ENCODE results near the gene CCSER1. TPM values are rescaled to one million over a fixed set of nuclear protein-coding genes. Genes with fewer than 3 reads are reported as not detected.

CCSER1 gene
- total and polyA plus RNA-seq, 2 of the 8 experiments (the other 6 are each of a cell fraction or from before 2014, with no cell fraction given) = 0.26 to 0.84 TPM

DNA sequence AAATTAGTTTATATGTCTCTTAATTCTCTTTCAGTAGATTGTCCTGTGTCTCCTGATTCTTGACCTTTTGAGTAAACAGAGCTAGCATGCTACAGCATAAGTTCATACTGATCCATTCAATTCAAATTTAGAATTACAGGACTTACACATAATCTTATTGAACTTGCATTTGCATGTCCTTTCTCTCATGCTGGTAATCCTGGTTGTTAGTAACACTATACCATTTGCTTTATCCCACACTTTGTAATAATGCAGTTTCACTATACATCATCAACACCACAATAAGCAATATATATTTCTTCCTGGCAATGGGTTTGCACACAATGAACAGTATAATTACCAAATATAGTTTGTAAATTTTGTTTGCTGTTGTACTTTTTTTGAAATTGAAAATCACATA is 1239.4 kb downstream of the CCSER1 start:
- Histone ChIP-seq H3K14ac (ENCODE audit: insufficient read length) (no peak overlapping the region), H3K27me3 (replicated peaks in 1 of 4; ENCODE audit: control insufficient read depth in 3 of 4, extremely low read depth in 1 of 4, insufficient read depth in 3 of 4, low read length in 3 of 4) (no peaks in the 10 kb centered on the region), H3K18ac (ENCODE audit: extremely low read depth, low read length) (no peak overlapping the region), H4K20me1 (replicated peaks in 1 of 2; ENCODE audit: control insufficient read depth in 1 of 2, insufficient read depth in 2 of 2, low read length in 2 of 2) (no peaks in the 10 kb centered on the region), H3K79me1 (ENCODE audit: low read depth, low read length) (no peaks in the 10 kb centered on the region), H2BK120ac (replicated peaks; ENCODE audit: low read depth, low read length) (no peak overlapping the region), H2AFZ (ENCODE audit: low read length) (no peak overlapping the region), H3K36me3 (ENCODE audit: control insufficient read depth in 2 of 4, insufficient read depth in 4 of 4, low read length in 3 of 4) (no peaks in the 10 kb centered on the region), H4K5ac (ENCODE audit: insufficient read length, low read depth, low read length) (no peak overlapping the region), H3K23ac (ENCODE audit: insufficient read length) (no peak overlapping the region), H4K91ac (replicated peaks; ENCODE audit: insufficient read length, low read length) (no peak overlapping the region), H3K79me2 (ENCODE audit: control insufficient read depth in 1 of 2, insufficient read depth in 2 of 2, low read length in 2 of 2) (no peaks in the 10 kb centered on the region), H3K4ac (replicated peaks; ENCODE audit: insufficient read length, low read depth, low read length) (no peak overlapping the region), H3K4me3 (ENCODE audit: extremely low read depth in 1 of 4, insufficient read depth in 2 of 4, low read depth in 3 of 4, low read length in 4 of 4) (no peak overlapping the region), H2BK5ac (ENCODE audit: low read depth, low read length) (no peak overlapping the region), H2AK5ac (ENCODE audit: low read depth, low read length) (no peak overlapping the region), H2BK12ac (ENCODE audit: low read depth, low read length) (no peak overlapping the region), H3K56ac (replicated peaks; ENCODE audit: insufficient read length, low read depth, low read length) (no peak overlapping the region), H2BK20ac (ENCODE audit: low read length) (no peak overlapping the region), H3K23me2 (ENCODE audit: low read depth, low read length) (no peaks in the 10 kb centered on the region), H4K8ac (ENCODE audit: extremely low read depth, insufficient read depth, low read length) (no peak overlapping the region), H3K4me2 (ENCODE audit: insufficient read depth in 1 of 2, low read depth in 2 of 2, low read length in 2 of 2) (no peak overlapping the region), H3K4me1 (replicated peaks in 1 of 4; ENCODE audit: control insufficient read depth in 3 of 4, insufficient read depth in 4 of 4, low read length in 3 of 4) (no peaks in the 10 kb centered on the region), H3K9me3 (ENCODE audit: insufficient read depth in 2 of 2, low read depth in 1 of 2, low read length in 1 of 2) (no peaks in the 10 kb centered on the region), H2BK15ac (ENCODE audit: low read length) (no peak overlapping the region), H3K9ac (replicated peaks in 1 of 4; ENCODE audit: extremely low read depth in 1 of 4, low read depth in 3 of 4, low read length in 3 of 4) (no peak overlapping the region), H3K27ac (ENCODE audit: low read depth, low read length) (no peak overlapping the region)
- ChIA-PET POLR2A (ENCODE audit: partially characterized antibody) (no interaction called here), CTCF (ENCODE audit: partially characterized antibody) (no interaction called here)
- FAIRE-seq (no peak), DNase-seq (ENCODE audit: low read depth in 1 of 2, low spot score in 2 of 2) (no peak)
- TF ChIP-seq SAP30 (IDR thresholded peaks at IDR 0.05; ENCODE audit: insufficient read depth, insufficient replicate concordance, low read length) (no peak), CEBPB (IDR thresholded peaks at IDR 0.05; ENCODE audit: low read depth, low read length) (no peak), POU5F1 (IDR thresholded peaks at IDR 0.05; ENCODE audit: low read depth, low read length) (no peak), EP300 (IDR thresholded peaks at IDR 0.05; ENCODE audit: borderline replicate concordance in 1 of 2, low read depth in 2 of 2, low read length in 2 of 2) (no peak), KDM5A (IDR thresholded peaks at IDR 0.05; ENCODE audit: low read length) (no peak), RNF2 (IDR thresholded peaks at IDR 0.05; ENCODE audit: borderline replicate concordance, low read depth, low read length, missing control alignments, poor library complexity, severe bottlenecking) (no peak), SP4 (IDR thresholded peaks at IDR 0.05; ENCODE audit: low read length) (no peak), CBX5 (IDR thresholded peaks at IDR 0.05; ENCODE audit: low read depth, low read length) (no peak), GTF2F1 (IDR thresholded peaks at IDR 0.05; ENCODE audit: borderline replicate concordance, low read depth, low read length) (no peak), EGR1 (IDR thresholded peaks at IDR 0.05; ENCODE audit: borderline replicate concordance, low read depth, low read length) (no peak)
